GM23248 (cell line): ENCODE measurements around the gene PRKAB1.

Experiments used
- EZH2 ChIP-seq: fragments of 200-600 bp; sonication (generic); IDR thresholded peaks from 2 replicates; pipeline ENCODE4 v1.6.1; 2018; ENCODE audit warnings: antibody characterized with exemption, mild to moderate bottlenecking; ENCODE audit not compliant: insufficient read depth, poor library complexity, severe bottlenecking
- EZH2phosphoT487 ChIP-seq: fragments of 200-600 bp; sonication (generic); IDR thresholded peaks from 2 replicates; pipeline ENCODE4 v1.6.1; 2018; ENCODE audit warnings: antibody characterized with exemption, moderate library complexity, mild to moderate bottlenecking, low read depth; ENCODE audit not compliant: insufficient read depth

- TF ChIP-seq EZH2 (no peak), EZH2phosphoT487 (no peak)
Measured at GRCh38 chr12:119660076-119660475, 7.9 kb upstream of the PRKAB1 start.
